Measurements from ENCODE around the gene SULT1C4. TPM values are rescaled to one million over a fixed set of nuclear protein-coding genes. Genes with fewer than 3 reads are reported as not detected.

Gene SULT1C4
- total RNA-seq, 4 donors from 2014 or later, result 12.0 to 33.4 (median 13.2) TPM

- H3K27ac ChIP-seq, result no peak overlapping the region
- H3K9me3 ChIP-seq, result no peaks in the 10 kb centered on the region
- H3K36me3 ChIP-seq, result no peaks in the 10 kb centered on the region
- no peaks in the 10 kb centered on the region for H3K4me1 ChIP-seq
- DNase-seq, result no peak
- no peak for TF ChIP-seq CTCF (IDR thresholded peaks at IDR 0.05)
- TF ChIP-seq POLR2A (IDR thresholded peaks at IDR 0.05), result no peak
- H3K27me3 ChIP-seq, result no peaks in the 10 kb centered on the region
- intact Hi-C loops (cut with DNase I; ENCODE audit: low total_unique reads), result no loop called here
- H3K4me3 ChIP-seq, result no peak overlapping the region
Measured at GRCh38 chr2:108370080-108370479, 7.7 kb upstream of the SULT1C4 start.

GRCh38 chr2:108376774-108377173 is 980 bp upstream of the SULT1C4 start:
- TF ChIP-seq CTCF (IDR thresholded peaks at IDR 0.05), result no peak
- no peak for TF ChIP-seq POLR2A (IDR thresholded peaks at IDR 0.05)
- Histone ChIP-seq H3K9me3 (no peaks in the 10 kb centered on the region), H3K27me3 (no peaks in the 10 kb centered on the region), H3K4me3 (no peak overlapping the region), H3K36me3 (no peaks in the 10 kb centered on the region), H3K27ac (peak overlapping the region; percentile 60 to 75), H3K4me1 (no peaks in the 10 kb centered on the region)
- no peak for DNase-seq
- intact Hi-C loops (cut with DNase I; ENCODE audit: low total_unique reads), result no loop called here

GRCh38 chr2:108377401-108377800 is 353 bp upstream of the SULT1C4 start:
- intact Hi-C loops (cut with DNase I; ENCODE audit: low total_unique reads), result no loop called here
- TF ChIP-seq CTCF (IDR thresholded peaks at IDR 0.05) (no peak), POLR2A (IDR thresholded peaks at IDR 0.05) (no peak)
- Histone ChIP-seq H3K9me3 (no peaks in the 10 kb centered on the region), H3K27ac (peak overlapping the region; percentile 60 to 75), H3K27me3 (no peaks in the 10 kb centered on the region), H3K4me3 (peak overlapping the region in 1 of 2 donors; percentile 45), H3K36me3 (no peaks in the 10 kb centered on the region), H3K4me1 (no peaks in the 10 kb centered on the region)
- DNase-seq, result no peak

DNA sequence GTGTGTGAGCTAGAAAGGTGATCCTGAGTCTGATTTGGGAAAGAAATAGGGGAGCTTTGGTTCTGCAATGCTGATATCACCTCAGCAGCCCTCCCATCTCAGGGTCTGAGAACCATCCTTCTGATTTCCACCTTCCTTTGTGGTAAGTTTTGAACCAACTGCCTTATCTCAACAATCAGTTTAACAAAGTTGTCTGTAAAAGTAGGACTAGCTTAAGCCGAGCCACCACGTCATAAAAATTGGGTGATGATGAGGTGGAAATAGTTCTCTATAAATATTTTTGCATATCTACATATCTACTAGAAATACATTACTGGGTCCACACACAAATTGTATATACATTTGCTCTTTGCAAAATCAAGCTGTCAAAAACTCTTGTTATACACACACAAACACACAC is 1.1 kb downstream of the SULT1C4 start:
- H3K4me3 ChIP-seq, result peak overlapping the region in 1 of 2 donors; percentile 45
- intact Hi-C loops (cut with DNase I; ENCODE audit: low total_unique reads), result no loop called here
- no peaks in the 10 kb centered on the region for H3K36me3 ChIP-seq
- no peaks in the 10 kb centered on the region for H3K27me3 ChIP-seq
- no peaks in the 10 kb centered on the region for H3K9me3 ChIP-seq
- peak overlapping the region in 1 of 2 donors; percentile 60 for H3K27ac ChIP-seq
- TF ChIP-seq CTCF (IDR thresholded peaks at IDR 0.05), result no peak
- no peak for DNase-seq
- no peaks in the 10 kb centered on the region for H3K4me1 ChIP-seq

GRCh38 chr2:108382196-108382595 is 4.4 kb downstream of the SULT1C4 start:
- DNase-seq, result no peak
- Histone ChIP-seq H3K27me3 (no peaks in the 10 kb centered on the region), H3K9me3 (no peaks in the 10 kb centered on the region), H3K36me3 (no peaks in the 10 kb centered on the region), H3K27ac (no peak overlapping the region), H3K4me3 (no peak overlapping the region), H3K4me1 (no peaks in the 10 kb centered on the region)
- intact Hi-C loops (cut with DNase I; ENCODE audit: low total_unique reads), result no loop called here
- no peak for TF ChIP-seq CTCF (IDR thresholded peaks at IDR 0.05)
- TF ChIP-seq POLR2A (IDR thresholded peaks at IDR 0.05), result no peak

Data from uterus (tissue), 4 donors.